Loucy (cell line): ENCODE results near the gene MFAP3L.
A peak's percentile ranks its signal among the peaks of the same experiment; 100 is the strongest.

ENCODE experiments used
- EZH2phosphoT487 ChIP-seq: fragments of 200-600 bp; IDR thresholded peaks from 2 replicates; pipeline ENCODE4 v1.6.1; 2018; ENCODE audit warnings: antibody characterized with exemption, mild to moderate bottlenecking, moderate library complexity, borderline replicate concordance
- TF ChIP-seq, protein P1 (sequence below): fragments of 200-600 bp; sonication (generic); conservative IDR thresholded peaks from 2 replicates; pipeline ENCODE4 v1.5.1; 2014; ENCODE audit warnings: mild to moderate bottlenecking, antibody characterized with exemption, low read length

DNA sequence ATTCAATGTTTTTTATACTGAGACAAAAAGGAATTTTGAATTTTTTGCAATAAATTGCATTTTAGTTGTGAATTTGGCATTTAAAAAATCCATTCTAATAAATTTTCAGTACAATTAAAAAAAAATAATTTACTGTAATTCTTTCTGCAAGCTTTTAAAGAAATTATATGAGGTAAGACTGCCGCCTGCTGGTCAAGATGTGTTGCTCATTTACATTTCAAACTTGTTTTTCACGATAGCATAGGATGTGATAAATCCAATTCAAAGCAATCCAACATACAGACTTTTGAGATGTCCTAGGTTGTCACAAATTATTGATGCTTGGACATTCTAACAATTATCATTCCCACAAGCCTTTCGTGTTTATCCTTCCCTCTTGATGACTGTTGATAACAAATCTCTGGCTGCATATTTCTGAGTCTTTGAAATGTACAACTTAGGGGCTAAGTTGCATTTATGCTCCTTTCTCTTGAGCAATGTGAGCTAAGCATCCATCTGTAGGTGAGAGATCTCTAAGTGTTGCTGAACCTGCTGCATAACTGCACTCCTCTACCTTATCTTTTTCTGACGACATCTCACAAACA, 21.7 kb upstream of the MFAP3L start:
- TF ChIP-seq, protein P1, sequence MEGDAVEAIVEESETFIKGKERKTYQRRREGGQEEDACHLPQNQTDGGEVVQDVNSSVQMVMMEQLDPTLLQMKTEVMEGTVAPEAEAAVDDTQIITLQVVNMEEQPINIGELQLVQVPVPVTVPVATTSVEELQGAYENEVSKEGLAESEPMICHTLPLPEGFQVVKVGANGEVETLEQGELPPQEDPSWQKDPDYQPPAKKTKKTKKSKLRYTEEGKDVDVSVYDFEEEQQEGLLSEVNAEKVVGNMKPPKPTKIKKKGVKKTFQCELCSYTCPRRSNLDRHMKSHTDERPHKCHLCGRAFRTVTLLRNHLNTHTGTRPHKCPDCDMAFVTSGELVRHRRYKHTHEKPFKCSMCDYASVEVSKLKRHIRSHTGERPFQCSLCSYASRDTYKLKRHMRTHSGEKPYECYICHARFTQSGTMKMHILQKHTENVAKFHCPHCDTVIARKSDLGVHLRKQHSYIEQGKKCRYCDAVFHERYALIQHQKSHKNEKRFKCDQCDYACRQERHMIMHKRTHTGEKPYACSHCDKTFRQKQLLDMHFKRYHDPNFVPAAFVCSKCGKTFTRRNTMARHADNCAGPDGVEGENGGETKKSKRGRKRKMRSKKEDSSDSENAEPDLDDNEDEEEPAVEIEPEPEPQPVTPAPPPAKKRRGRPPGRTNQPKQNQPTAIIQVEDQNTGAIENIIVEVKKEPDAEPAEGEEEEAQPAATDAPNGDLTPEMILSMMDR: peak; percentile 79
- no peak for TF ChIP-seq EZH2phosphoT487
